Occipital lobe (tissue), 2 donors: ENCODE results near the gene SDC1. TPM values are rescaled to one million over a fixed set of nuclear protein-coding genes. Genes with fewer than 3 reads are reported as not detected.

Experiments
- DNase-seq: peaks from one replicate; lab custom pipeline; 2025; lab: John Stamatoyannopoulos, UW
- total RNA-seq: library from RNA; depleted of rRNA; stranded (reverse); fragments of >200 nt; gene quantifications from one replicate; pipeline ENCODE4 v1.2.3, GENCODE V29; 2014

SDC1 gene
- total RNA-seq, 1 donor from 2014 or later = 9.0 TPM

DNA sequence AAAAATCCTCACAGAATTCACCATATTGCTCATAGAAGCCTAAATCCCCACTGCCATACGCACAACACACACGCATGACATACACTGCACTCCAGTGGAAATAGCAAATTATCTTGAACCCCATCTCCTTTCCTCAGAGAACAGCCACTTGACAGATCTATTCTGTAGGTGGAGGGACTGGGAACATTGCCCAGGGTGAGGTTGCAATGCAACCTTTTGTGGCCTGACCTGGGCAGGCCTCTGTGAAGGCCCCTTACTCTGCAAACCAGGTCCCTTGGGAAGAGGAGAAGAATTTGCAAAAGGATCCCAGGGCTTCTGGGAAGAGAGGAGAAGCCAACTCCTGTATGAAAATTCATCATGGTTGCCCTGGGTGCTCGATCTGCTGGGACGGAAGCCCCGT is 51.9 kb downstream of the SDC1 start:
- DNase-seq = no peak

DNA sequence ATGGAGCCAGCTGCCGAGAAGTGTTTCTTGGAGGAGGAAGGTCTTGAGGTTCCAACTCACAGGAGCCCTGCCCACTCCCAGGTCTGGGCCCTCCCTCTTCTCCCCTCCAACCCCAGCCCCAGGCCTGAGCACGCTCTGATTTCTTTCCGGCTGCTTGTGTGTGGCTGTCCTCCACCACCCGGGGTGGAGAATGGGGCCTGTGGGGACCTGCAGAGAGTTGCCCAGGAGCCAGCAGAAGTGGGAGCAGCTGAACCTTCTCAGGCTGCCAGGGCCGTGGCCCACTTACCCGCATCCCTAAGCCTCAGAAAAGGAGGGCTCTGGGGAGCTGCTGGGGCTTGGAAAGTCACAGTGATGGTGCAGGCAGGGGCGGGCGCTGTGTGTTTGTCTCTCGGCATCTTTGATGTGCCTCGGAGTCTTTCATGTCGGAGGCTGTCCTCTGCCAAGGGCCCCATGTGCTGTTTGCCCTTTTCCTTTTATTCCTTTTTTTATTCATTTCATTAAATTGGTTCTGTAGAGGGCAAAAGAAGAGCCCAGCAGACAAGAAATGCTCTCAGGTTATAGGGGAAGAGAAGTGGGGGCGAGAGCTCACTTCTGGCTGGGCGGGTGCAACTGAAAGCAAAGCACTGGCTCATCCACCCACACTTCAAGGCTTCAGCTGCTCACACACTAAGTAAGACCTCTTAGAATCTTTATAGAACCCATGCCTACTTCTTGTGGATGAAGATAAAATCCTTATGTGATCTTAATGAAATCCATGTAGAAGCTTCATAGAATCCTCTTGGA is 52.5 kb downstream of the SDC1 start:
- no peak for DNase-seq

DNA sequence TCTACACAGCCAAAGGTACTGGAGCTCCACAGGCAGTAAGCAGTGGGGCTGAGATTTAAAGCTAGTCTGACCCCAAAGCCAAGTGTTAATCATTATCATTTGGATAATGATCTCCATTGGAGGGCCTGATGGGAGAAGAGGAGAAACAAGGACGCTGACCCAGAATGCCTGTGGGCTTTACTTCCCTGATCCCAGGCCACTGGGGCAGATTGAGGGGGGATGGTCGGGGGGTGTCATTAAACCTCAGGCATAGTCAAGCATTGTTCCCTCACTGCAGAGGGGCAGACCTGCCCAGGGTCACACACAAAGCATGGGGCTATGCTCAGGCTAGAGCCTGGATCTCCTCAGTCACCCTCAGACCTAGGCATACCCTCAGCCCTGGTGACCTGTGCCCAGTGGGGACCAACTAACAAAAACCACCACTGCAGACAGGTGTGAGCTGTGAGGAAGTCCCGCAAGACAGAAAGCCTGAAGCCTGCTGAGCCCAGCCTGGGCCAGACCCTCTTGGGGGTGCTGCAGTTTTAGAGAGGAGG is 53.4 kb downstream of the SDC1 start:
- DNase-seq = no peak

DNA sequence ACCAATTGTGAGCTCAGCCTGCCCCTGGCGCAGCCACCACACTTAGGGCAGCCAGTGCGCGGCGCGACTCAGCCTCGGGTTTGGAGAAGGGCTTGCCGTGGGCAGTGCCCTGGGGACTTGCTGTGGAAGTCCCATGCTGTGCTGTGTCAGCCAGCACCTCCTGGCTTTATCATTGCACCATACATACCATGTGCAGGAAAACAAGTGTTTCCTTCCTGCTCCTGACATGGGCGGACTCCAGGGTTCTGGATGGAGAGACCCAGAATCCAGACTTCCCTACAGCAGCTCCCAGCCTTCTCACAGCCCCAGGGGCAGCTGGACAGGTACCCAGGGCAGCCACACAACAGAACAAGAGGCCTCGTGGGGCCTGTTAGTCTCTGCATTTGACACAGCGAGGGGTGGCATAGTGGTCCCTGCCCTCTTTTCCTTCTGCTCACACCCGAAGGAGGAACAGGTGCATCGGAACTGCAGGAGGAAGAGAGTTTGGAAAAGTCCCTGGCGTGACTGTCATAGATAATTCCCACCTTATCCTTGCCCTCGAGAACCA is 54.2 kb downstream of the SDC1 start:
- DNase-seq = no peak

DNA sequence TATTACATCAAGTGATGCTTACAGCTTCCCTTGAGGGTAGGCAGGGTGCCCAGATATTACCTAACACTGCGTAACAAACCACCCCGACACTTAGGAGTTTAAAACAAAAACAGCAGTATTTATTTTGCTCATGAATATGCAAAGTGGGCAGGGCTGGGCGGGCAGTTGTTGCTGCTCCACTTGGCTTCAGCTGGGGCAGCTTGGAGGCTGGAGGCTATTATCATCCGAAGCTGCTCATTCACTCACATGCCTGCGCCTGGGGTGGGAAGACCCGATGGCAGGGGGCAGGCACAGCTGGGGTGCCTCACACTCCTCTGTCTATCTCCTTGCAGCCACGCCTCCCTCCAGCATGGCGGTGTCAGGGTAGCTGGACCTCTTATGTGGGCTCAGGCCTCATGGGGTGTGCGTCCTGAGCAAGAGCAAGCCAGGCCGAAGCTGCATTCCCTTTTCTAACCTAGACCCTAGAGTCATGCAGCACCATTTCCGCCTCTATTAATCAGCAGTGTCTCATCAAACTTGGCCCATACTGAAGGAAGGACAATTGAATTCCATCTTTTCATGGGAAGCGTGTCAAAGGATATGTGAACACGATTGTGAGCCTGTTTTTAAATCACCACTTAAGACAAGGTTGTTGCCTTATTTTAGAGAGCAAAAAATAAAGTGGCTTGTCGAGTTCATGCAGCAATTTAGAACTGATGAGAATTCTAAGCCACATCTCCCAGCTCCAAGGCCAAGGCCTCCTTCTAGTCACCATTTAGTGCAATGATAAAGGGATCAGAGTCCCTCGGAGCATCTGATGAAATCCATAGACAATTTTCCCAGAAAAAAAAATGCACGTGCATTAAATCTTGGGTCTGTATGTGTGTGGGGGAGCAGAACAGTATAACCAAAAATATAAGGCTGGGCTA is 54.9 kb downstream of the SDC1 start:
- no peak for DNase-seq

DNA sequence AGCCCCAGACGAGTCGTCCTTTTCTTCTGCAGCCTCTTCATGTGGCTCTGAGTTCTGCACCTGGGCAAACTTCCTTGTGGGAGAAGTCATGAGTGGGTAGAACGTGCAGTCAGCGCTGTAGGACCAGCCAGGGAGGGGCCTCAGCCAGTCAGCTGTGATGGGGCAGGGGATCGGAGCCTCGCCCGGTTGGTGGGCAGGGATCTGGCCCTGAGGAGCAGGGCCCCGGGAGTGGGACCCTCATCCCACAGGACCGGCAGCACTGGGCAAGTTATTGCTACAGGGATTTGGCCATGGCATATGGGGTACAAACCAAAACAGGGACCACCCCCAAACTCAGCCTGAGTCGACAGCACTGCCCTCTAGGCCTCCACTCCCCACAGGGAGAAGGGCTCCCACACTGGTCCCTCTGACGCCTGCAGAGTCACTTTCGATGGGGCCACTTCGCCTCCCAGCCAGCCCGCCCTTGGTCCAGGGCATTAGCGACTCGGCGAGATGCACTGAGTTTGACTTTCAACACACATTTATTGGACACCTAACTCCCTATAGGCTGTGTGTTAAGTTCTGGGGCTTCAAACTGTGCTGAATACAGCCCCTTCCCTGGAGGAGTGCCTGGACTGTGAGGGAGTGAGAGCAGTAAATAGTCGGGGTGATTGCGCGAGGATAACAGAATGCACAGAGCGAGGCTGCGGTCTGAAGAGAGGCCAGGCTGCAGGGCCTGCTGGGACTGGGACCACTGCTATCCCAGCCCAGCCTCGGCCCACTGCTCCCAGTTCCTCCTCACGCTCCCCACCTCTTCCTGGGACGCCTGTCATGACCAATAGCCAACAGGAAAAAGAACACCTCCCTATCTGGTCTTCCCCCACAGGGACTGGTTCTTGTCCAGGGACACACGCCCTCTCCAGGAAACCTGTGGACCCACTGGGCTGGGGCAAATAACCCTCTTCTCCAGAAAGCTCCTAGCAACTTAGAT is 55.9 kb downstream of the SDC1 start:
- DNase-seq = no peak

DNA sequence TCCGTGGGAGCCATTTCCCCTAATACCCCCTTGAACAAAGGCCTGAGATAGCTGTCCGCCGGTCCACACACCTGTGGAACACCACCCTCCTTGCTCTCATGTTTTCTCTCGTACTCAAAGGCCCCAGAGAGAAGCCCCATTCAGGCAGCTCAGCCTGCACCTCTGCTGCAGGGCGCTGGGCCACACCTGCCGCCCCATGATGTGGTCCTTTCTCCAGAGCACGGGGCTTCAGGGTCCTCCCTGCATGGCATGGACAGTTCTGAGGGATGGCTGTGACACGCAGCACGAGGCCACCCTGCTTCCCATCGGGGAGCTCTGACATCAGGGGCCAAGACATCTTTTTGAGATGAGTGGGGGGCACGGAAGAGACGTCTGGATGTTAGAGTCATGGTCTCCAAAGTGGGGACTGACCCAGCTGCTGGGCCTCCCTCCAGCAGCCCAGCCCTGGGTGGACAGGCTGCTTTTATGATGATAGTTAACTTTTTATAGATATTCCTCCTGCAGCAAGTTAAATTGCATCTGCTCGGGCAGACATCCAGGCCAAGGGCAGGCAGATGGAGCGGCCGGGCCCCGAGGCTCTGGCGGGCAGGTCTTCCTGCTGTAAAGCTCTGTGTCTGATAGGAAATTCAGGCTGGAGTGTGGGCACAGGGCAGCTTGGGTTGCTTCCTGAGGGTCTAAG is 56.7 kb downstream of the SDC1 start:
- DNase-seq = no peak

DNA sequence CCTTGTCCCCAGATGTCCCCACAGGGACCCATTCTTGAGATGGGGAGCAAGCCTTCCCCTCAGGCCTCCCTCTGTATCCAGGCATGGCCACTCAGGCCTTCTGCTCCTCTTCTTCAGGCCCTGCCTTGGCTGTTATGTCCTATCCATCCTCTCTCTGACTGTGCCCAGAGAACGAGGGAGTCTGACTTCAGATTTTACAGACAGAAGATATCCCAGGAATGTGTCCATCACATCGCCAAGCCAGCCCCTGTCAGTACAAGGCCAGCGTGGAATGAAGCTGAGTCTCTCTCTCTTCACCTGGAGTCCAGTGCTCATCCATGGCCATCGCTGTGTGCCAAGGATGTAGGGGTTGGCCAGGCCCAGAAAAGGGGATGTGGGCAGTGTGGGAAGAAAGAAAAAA is 57.6 kb downstream of the SDC1 start:
- DNase-seq = no peak

DNA sequence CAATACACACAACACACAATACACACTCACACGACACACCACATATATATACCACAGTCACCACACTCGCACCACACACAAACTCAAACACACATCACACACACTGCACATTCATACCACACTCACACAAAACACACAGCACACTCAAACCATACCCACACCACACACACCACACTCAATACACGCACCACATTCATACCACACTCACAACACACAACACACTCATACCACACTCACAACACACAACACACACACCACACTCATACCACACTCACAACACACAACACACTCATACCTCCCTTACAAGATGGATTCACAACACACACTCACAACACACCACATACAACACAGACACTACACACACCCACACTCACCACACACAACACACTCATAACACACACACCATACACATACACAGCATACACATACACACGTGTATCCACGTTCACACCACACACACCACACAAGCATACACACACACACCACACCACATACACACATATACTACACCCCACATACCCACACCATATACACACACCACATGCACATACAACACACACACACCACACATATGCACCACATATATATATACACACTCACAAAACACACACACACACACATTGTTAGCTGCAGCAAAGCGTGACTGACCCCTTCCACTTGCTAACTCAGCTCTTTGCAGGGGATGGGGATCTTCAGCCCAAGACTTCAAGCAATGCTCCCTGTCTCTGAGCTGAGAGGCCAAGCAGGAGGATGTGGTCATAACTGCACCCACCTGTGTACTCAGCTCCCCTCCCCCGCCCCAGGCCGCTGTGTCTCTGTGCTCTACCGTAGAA is 59.0 kb downstream of the SDC1 start:
- no peak for DNase-seq

DNA sequence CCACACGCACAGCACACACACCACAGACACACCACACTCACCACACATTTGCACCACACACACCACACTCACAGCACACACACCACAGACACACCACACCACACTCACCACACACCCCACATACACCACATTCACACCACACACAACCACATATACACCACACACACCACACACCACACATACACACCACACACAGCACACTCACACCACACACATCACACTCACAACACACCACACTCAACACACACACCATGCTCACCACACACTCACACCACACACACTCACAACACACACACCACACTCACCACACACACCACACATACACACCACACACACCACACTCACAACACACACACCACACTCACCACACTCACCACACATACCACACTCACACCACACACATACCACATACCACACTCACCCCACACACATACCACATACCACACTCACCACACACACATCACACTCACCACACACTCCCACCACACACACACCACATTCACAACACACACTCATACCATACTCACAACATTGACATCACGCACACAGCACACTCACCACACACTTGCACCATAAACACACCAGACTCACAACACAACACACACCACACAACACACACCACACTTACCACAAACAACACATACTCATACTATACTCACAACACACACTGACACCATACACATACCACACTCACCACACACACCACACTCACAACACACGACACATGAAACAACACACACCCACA is 60.0 kb downstream of the SDC1 start:
- no peak for DNase-seq

DNA sequence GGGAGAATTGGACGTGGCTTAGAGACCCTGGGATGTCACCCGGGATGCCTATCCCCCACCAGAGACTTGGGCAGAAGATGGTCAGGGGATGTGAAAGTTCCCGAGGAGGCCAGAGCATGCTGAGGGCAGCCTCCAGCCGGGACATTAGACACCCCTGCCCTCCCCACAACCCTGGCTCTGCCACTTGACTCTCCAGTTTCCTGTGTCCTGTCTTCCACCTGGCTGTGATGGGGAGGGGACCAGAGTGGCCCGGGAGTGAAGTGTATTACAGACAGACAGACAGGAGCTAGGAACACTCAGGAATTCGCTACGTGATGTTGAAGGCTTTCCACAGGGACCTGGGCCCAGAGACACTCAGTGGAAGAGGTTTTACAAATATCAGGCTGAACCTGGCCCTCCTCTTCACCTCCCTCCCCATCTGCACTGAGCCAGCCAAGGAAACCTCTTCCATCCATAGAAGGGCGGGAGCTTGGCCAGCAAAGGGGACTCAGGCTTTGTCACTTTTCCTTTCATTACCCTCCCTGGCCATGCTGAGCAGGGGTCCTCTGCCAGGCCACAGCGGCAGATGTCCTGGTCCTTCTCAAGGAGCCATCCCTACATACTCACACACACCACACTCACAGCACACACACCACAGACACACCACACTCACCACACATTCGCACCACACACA is 60.7 kb downstream of the SDC1 start:
- DNase-seq = no peak

DNA sequence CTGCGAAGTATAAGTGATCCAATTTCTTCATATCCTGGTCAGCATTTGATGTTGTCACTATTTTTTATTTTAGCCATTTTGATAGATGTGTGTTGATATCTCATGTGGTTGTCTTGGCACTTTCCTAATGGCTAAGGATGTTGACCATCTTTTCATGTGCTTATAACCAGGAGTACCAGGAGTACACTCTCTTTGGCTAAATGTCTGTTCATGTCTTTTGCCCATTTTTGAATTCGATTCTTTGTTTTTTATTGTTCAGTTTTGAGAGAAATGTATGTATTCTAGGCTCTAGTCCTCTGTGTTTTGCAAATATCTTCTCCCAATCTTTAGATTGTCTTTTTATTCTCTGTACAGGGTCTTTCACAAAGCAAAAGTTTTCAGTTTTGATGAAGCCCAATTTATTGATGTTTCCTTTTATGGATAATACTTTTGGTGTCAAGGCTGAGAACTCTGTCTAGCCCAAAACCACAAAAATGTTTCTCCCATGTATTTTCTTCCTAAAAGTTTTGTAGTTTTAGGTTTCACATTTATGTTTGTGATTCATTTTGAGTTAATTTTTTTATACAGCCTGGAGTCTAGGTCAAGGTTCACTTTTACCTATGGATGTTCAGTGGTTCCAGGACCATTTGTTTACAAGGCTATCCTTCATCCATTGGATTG is 65.4 kb downstream of the SDC1 start:
- no peak for DNase-seq

DNA sequence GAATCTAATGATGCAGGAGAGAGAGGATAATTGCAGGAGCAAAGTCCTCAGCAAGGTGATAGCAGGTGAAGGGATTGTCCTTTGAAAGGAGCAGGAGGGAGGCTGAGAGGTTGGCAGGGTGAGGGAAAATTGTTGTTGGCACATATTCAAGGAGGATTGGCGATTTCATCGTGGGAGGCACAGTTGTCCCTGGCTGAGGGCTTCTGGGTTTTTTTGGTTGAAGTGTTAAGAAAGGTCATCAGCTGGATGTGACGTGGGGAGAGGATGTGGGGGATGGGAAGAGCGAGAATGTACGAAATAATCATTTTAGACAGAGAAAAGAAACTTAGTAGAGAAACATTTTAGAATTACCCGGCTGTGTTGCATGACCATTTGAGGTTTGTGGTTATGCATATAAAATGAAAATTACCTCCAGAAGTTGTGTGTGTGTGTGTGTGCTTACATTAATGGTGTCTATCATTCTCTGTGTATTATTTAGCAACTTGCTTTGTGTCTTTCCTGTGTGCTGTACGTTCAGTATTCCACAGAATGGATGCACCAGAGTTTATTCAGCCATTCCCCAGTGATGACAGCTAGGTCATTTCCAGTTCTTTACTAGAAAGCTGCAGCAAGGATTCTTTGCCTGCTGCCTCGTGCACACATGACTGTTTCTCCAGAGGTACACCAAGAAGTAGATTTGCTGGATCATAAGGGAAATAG is 67.6 kb downstream of the SDC1 start:
- no peak for DNase-seq

DNA sequence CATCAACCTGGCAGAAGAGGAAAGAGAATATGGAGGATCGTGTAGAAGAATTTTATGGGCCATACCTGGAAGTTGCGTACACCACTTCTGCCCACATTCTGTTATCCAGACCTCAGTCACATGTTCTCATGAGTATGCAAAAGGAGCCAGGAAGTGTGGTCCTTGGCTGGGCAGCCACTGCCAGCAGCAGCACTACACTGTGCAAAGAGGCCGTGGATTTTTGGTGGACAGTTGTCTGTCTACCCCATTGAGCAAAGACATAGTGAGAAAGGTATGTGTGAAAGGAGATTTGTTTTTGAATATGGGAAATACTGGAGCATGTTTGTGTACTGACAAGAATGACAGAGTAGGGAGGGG is 68.1 kb downstream of the SDC1 start:
- DNase-seq = no peak

DNA sequence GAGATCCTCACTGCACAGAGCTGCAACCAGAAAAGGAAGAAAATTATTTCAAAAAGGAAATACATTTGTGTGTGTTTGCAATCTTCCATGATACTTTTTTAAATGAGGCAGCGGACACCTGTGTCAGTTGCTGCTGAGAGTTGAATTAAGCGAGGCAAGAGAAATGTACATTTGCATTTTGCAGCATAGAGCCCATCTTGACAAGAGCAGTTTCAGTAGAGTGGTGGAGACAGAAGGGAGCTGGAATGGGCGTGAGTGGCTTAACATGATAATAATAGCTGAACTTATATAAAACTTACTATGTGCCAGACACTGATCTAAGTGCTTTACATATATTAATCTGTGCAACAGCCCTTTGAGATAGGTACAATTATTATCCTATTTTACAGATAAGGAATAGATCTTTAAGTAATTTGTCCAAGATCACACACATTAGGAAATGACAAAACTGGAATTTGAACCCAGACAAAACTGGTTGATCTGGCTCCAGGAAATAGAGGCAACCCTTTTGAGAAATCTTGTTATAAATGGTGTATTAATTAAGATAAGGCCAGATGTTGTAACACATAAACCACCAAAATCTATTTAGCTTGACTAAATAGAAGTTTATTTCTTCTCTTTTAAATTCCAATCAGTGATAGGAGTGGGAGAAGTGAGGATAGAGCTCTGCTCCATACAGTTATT is 68.7 kb downstream of the SDC1 start:
- no peak for DNase-seq

DNA sequence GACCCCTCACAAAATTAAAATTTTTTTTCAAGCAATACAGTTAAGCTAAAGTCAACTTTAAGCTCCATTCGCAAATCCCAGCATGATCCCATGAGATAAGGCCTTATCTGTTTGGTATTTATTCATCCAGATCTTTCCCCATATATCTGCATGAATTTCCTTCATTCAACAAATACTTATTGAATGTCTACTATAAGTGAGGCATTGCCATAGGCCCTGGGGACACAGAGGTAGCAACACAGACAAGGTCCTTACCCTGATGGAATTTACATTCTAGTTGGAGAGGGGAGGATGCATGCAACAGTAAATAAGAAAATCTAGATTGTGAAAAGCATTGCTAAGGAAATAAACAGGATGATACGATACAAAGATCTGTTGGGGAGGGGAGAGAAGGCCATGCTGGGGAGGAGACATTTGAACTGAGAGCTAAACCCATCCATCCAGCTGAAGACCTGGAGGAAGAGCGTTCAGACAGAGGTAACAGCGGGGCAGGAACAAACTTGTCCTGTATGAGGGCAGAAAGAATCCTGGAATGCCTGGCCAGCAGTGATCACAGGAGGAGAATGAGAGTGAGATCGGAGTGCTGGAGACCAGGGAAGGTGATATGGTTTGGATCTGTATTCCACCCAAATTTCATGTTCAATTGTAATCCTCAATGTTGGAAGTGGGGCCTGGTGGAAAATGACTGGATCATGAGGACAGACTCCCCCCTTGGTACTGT is 71.6 kb downstream of the SDC1 start:
- no peak for DNase-seq
